NOMO-1 treated with DMSO at 0.1 percent for 48 hours (cell line): ENCODE data around the gene ABCD1.
"Not testable (repeated sequence)": the region's sequence is repeated elsewhere in the genome, so short reads cannot be mapped to it uniquely, and the experiment has no call there.

ENCODE experiments used
- DNase-seq: peaks from one replicate; lab custom pipeline; 2025; ENCODE audit not compliant: unreplicated experiment; lab: John Stamatoyannopoulos, UW

ABCD1 gene

DNA sequence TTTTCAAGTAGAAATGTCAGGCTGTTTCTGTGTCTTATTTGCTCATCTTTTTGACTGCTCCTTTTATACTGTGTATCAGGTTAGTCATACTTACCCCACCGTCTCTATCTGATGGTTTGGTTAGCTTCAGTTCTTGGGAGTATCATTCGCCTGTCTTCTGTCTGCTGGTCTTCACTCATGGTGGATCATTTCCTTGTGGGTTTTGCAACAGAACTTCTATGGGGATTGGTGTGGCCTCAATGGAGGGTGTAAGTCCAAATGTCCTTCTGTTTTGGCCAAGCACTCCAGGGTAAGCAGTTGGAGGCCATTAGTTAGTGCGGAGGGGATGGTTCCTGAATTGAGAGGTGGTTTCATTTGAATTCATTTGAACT, 7.2 kb downstream of the ABCD1 start:
- no peak for DNase-seq

DNA sequence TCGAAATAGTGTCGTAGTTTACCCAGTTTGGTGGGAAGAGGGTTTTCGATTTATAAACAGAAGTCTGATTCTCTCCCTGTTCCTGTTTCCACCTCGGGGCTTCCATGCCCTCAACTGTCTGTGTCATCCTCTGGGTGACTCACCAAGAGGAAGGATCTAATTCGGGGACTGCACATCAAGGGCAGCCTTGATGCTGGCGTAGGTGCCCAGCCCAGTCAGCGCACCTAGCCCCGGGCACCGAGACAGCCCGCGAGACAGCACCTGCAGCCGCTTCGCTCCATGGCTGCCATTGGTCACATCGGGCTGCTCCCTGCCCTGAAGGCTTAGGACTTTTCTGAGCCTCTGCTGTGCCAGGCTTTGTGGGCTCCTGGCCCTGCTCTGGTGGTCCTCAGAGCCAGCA, 7.7 kb downstream of the ABCD1 start:
- peak; percentile 59 for DNase-seq

DNA sequence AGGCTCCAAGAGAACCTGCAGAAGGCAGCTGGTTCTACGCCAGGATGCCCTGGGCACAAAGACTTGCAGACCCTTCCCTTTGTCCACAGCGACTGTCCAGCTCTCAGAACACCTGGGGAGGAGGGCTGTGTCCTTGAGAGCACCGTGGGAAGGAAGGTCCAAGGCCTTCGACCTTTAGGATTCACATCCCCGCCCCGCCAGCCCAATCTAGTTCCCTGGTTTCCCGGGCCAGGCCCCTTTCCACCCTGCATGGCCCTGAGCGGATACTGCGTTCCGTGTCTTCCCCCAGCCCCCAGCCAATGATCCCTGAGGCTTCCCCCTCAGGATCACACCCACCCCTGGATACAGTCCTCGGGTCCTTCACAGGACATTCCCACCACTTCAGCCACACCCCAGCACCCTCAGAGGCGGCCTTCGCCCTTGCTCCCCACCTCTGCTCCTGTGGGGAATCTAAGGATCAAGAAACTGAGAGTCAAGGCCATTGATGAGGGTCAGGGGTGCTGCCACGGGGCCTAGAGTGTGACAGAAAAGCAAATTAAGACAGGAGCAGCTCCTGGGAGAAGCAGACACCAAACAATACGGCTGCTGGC, 9.1 kb downstream of the ABCD1 start:
- DNase-seq, result no peak

- no peak for DNase-seq
These were observed 10.2 kb downstream of the ABCD1 start for GRCh38 chrX:153734871-153735270.

- DNase-seq, result no peak
These were observed 10.6 kb downstream of the ABCD1 start for GRCh38 chrX:153735274-153735673.

GRCh38 chrX:153736071-153736820, 11.6 kb downstream of the ABCD1 start:
- no peak for DNase-seq

- DNase-seq, result no peak
These were observed 12.3 kb downstream of the ABCD1 start for GRCh38 chrX:153736871-153737441.

DNA sequence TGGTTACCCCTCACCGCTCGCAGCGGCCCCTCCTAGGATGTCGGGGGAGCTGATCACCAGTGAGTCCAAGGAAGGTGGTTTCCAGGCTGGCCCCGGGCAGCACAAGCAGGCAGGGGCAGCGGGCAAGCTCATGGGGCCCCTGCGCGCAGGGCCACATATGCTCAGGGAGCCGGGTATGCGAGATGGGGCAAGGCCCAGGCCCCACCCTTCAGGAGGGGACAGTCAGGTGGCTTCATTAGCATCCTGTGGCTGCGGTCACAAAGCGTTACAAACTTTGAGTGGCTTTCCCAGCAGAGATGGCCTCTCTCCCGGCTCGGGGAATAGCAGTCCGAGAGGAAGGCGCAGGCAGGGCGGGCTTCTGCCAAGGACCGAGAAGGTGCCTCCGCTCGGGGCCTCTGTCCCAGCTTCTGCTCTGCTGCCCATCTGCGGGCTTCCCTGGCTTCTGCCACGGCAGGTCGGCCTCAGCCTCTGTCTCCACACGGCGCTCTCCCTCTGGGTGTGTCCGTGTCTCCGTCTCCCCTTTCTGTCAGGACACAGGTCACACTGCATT, 13.5 kb downstream of the ABCD1 start:
- no peak for DNase-seq

DNA sequence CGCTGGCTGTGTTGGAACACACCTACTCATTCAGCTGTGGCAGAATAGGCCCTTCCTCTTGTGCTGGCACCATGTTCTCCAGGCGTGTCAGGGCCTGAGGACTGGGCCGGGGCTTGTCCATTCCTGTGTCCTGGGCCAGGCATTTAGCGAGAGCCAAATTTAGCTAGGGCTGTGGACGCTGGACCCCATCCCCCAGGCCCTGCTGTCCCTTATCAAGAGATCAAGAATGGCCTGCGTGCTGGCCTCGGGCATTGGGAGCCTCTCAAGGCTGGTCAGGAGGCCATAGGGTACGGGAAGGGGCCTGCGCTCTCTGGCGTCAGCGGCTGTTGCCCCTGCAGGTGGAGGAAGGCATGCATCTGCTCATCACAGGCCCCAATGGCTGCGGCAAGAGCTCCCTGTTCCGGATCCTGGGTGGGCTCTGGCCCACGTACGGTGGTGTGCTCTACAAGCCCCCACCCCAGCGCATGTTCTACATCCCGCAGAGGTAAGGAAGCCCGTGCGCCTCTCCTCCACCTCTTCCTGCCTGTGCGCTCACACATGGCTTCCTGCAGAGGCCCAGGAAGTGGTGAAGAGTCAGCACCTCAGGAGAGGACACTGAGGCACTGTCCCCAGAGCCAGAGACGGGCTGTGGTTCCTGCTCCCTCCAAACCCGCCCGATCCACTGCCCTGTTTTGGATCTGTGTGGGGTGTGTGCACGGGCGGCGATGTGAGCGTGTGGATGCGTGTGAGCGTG, 15.3 kb downstream of the ABCD1 start:
- no peak for DNase-seq

GRCh38 chrX:153740631-153741222, 16.1 kb downstream of the ABCD1 start:
- DNase-seq, result no peak

GRCh38 chrX:153741446-153741845, 16.8 kb downstream of the ABCD1 start:
- no peak for DNase-seq

- not testable (repeated sequence) for DNase-seq
These were observed 17.5 kb downstream of the ABCD1 start for GRCh38 chrX:153742111-153742510.

DNA sequence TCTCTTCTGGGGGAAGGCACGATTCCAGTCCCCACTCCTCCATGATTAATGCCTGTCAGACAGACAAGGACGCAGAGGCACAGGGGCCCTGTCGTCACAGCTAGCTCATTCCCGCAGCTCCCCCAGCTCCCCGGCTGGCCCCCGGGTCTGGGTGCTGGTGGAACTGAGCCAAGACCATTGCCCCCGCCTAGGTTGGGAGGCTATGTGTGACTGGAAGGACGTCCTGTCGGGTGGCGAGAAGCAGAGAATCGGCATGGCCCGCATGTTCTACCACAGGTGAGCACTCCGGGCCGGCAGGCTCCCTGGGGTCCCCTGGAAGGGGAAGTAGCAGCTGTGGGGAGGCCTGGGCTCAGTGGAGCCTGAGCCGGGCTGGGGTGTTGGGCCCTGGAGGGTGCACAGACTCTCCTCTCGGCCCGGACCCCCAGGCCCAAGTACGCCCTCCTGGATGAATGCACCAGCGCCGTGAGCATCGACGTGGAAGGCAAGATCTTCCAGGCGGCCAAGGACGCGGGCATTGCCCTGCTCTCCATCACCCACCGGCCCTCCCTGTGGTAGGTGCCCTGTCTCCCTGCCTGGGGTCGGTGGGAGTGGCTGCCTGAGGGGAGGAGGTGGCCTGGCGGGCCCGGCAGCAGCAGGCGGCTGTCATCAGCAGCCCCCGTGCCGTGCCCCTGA, 18.3 kb downstream of the ABCD1 start:
- not testable (repeated sequence) for DNase-seq

DNA sequence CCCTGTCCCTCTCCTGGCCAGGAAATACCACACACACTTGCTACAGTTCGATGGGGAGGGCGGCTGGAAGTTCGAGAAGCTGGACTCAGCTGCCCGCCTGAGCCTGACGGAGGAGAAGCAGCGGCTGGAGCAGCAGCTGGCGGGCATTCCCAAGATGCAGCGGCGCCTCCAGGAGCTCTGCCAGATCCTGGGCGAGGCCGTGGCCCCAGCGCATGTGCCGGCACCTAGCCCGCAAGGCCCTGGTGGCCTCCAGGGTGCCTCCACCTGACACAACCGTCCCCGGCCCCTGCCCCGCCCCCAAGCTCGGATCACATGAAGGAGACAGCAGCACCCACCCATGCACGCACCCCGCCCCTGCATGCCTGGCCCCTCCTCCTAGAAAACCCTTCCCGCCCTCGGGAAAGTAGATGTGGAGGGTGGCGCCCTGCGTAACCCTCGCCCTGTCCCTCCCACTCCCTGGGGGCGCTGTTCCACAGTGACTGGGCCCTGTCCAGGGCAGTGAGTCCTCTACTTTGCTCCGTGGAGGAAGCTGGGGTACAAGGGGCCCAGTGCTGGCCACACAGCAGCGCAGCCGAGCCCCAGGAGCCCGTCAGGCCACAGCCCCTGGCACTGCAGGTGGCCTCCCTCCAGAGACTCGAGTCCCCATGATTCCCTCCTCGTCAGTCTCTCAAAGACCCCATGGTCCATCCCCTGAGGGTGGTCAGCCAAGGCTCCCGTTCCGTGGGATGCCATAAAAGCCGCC, 19.0 kb downstream of the ABCD1 start:
- DNase-seq, result not testable (repeated sequence)

DNA sequence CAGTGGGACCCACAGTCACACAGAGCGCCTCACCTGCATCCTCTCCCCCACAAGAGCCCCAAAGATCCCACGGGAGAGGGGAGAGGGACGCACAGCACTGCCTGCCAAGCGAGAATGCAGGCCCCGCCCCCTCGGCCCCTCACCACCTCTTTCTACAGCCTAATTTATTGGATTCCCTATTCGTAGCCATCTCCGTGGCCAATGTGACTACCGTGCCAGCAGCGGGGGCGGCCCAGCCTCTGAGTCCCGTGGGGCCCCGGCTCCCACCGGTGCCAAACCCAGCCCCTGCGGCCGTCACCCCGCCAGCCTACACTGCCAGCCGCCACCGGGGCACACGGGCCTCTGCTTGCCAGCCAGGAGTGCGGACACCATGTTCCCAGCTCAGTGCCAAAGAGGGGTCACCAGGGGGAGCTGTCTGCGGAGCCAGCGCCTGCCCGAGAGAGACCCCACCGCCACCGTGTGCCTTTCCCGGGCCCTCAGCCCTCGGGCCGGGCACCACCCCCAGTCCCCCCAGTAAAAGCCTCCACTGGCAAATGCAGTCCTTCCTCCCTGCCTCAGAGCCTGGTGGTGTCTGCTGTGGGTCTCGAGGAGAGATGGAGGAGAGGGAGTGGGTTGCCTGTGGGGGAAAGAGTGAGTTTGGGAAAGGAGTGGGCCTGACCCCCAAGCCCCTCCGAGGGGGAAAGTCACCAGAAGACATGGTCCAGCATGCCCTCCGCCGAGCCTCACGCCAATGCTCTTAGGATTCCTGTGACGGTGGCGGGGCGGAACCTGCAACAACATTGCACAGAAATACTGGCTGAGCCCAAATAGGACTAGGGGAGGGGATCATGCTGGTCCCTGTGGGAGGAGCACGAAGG, 19.8 kb downstream of the ABCD1 start:
- no peak for DNase-seq

GRCh38 chrX:153745067-153745433, 20.4 kb downstream of the ABCD1 start:
- DNase-seq, result not testable (repeated sequence)

- no peak for DNase-seq
These were observed 21.7 kb downstream of the ABCD1 start for GRCh38 chrX:153746359-153746758.

DNA sequence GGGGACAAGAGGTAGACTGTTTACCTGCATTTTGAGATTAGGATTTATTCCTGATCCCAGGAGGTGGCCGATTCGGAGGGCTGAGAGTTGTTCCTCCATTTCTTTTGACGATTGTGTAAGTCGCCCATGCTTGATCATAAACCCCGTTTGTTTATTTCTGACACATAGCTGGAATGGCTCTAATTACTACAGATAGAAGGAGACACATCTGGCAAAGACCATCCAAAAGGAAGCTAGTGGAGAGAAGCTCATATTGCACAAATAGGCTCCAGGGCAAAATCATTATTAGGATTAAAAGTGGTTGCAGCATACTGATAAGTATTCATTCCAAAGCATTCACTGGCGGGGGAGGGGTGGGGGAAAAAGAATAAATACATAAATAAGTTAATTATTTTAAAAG, 22.3 kb downstream of the ABCD1 start:
- DNase-seq, result not testable (repeated sequence)

GRCh38 chrX:153749017-153749416, 24.4 kb downstream of the ABCD1 start:
- not testable (repeated sequence) for DNase-seq
